Neural progenitor cell (in vitro differentiated cells): ENCODE results near the gene LCA5L. TPM values are rescaled to one million over a fixed set of nuclear protein-coding genes. Genes with fewer than 3 reads are reported as not detected.

ENCODE experiments used
- DNase-seq: peaks from one replicate; pipeline ENCODE4 v3.0.0-alpha.2; 2016; ENCODE audit warnings: low spot score
- H2AFZ ChIP-seq: fragments of 200-600 bp; sonication (generic); replicated peaks from 2 replicates; pipeline ENCODE4 v1.6.1; 2016; ENCODE audit warnings: antibody characterized with exemption
- H3F3A ChIP-seq: fragments of 200-600 bp; sonication (generic); 2 replicates; pipeline ENCODE4 v1.6.1; 2016; ENCODE audit warnings: antibody characterized with exemption, low read depth
- H3K27ac ChIP-seq: fragments of 200-600 bp; sonication (generic); 2 replicates; pipeline ENCODE4 v1.5.1; 2016; ENCODE audit warnings: mild to moderate bottlenecking
- H3K27me3 ChIP-seq: fragments of 200-600 bp; sonication (generic); 2 replicates; pipeline ENCODE4 v1.6.1; 2016; ENCODE audit warnings: mild to moderate bottlenecking, moderate library complexity
- H3K36me3 ChIP-seq: fragments of 200-600 bp; sonication (generic); 2 replicates; pipeline ENCODE4 v1.5.1; 2016
- H3K4me1 ChIP-seq: fragments of 200-600 bp; sonication (generic); 2 replicates; pipeline ENCODE4 v1.6.1; 2016; ENCODE audit warnings: mixed run types
- H3K4me2 ChIP-seq: fragments of 200-600 bp; sonication (generic); 2 replicates; pipeline ENCODE4 v1.6.1; 2016
- H3K4me3 ChIP-seq: fragments of 200-600 bp; sonication (generic); 2 replicates; pipeline ENCODE4 v1.5.1; 2016
- H3K79me2 ChIP-seq: fragments of 200-600 bp; sonication (generic); 2 replicates; pipeline ENCODE4 v1.6.1; 2016; ENCODE audit warnings: low read depth
- H3K9ac ChIP-seq: fragments of 200-600 bp; sonication (generic); 2 replicates; pipeline ENCODE4 v1.6.1; 2016
- H3K9me3 ChIP-seq: fragments of 200-600 bp; sonication (generic); 2 replicates; pipeline ENCODE4 v1.5.1; 2016; ENCODE audit warnings: low read depth
- H4K20me1 ChIP-seq: fragments of 200-600 bp; sonication (generic); 2 replicates; pipeline ENCODE4 v1.6.1; 2016; ENCODE audit warnings: low read depth
- H3K27ac Mint-ChIP-seq: 3 replicates; pipeline ENCODE4 v1.8.0; 2021; ENCODE audit warnings: mixed read lengths
- H3K27me3 Mint-ChIP-seq: 2 replicates; pipeline ENCODE4 v1.8.0; 2022; ENCODE audit warnings: low read depth, mild to moderate bottlenecking, inconsistent platforms, moderate library complexity, mixed read lengths; ENCODE audit not compliant: insufficient read depth
- H3K36me3 Mint-ChIP-seq: 3 replicates; pipeline ENCODE4 v1.8.0; 2021; ENCODE audit warnings: mixed read lengths
- H3K4me1 Mint-ChIP-seq: 3 replicates; pipeline ENCODE4 v1.8.0; 2021; ENCODE audit warnings: mixed read lengths
- H3K4me3 Mint-ChIP-seq: 3 replicates; pipeline ENCODE4 v1.8.0; 2021; ENCODE audit warnings: mild to moderate bottlenecking, moderate library complexity, mixed read lengths
- H3K9me3 Mint-ChIP-seq: 3 replicates; pipeline ENCODE4 v1.8.0; 2020; ENCODE audit warnings: mixed read lengths
- CTCF ChIP-seq: fragments of 200-600 bp; sonication (generic); IDR thresholded peaks from 2 replicates; pipeline ENCODE4 v1.5.1; 2017; ENCODE audit warnings: antibody characterized with exemption, mild to moderate bottlenecking
- EZH2 ChIP-seq: fragments of 200-600 bp; sonication (generic); IDR thresholded peaks from 2 replicates; pipeline ENCODE4 v1.6.1; 2017; ENCODE audit warnings: antibody characterized with exemption, mild to moderate bottlenecking, moderate library complexity
- EZH2phosphoT487 ChIP-seq: fragments of 200-600 bp; sonication (generic); IDR thresholded peaks from 2 replicates; pipeline ENCODE4 v1.6.1; 2017; ENCODE audit warnings: antibody characterized with exemption
- total RNA-seq: library from RNA; depleted of rRNA; stranded (reverse); fragments of >200 nt; gene quantifications from 2 replicates; pipeline ENCODE4 v1.2.3, GENCODE V29; 2015; ENCODE audit warnings: low replicate concordance

The LCA5L gene
- total RNA-seq, 1 donor from 2014 or later: 4.7 TPM

- peaks cover 1% of the 10 kb centered on the region for H3K36me3 Mint-ChIP-seq
- peaks cover 2% of the 10 kb centered on the region for H3K4me1 Mint-ChIP-seq
- Histone ChIP-seq H4K20me1 (no peaks in the 10 kb centered on the region), H3K27me3 (no peaks in the 10 kb centered on the region), H3K4me3 (no peak overlapping the region), H3K36me3 (no peaks in the 10 kb centered on the region), H3K9ac (no peak overlapping the region), H3K27ac (no peak overlapping the region), H3K4me1 (peaks cover 7% of the 10 kb centered on the region), H2AFZ (no peak overlapping the region), H3K79me2 (no peaks in the 10 kb centered on the region), H3K9me3 (no peaks in the 10 kb centered on the region), H3F3A (no peaks in the 10 kb centered on the region), H3K4me2 (no peak overlapping the region)
- H3K27ac Mint-ChIP-seq: no peak overlapping the region
- DNase-seq: no peak
- no peak overlapping the region for H3K4me3 Mint-ChIP-seq
- peaks cover 2% of the 10 kb centered on the region for H3K9me3 Mint-ChIP-seq
- no peaks in the 10 kb centered on the region for H3K27me3 Mint-ChIP-seq
- TF ChIP-seq EZH2phosphoT487 (no peak), CTCF (no peak), EZH2 (no peak)
Measured at GRCh38 chr21:39467746-39468145, 22.2 kb upstream of the LCA5L start.

GRCh38 chr21:39466584-39466983 lies 21.0 kb upstream of the LCA5L start:
- no peak overlapping the region for H3K4me2 ChIP-seq
- H3K4me1 ChIP-seq: no peaks in the 10 kb centered on the region
- no peak overlapping the region for H3K27ac ChIP-seq
- no peak overlapping the region for H2AFZ ChIP-seq
- TF ChIP-seq EZH2phosphoT487 (no peak), CTCF (no peak), EZH2 (no peak)
- H3K36me3 ChIP-seq: no peaks in the 10 kb centered on the region
- Mint-ChIP-seq H3K4me1 (no peaks in the 10 kb centered on the region), H3K36me3 (no peaks in the 10 kb centered on the region), H3K4me3 (no peak overlapping the region), H3K27me3 (no peaks in the 10 kb centered on the region), H3K27ac (no peak overlapping the region), H3K9me3 (peaks cover under 1% of the 10 kb centered on the region)
- no peaks in the 10 kb centered on the region for H4K20me1 ChIP-seq
- no peaks in the 10 kb centered on the region for H3K79me2 ChIP-seq
- H3K9ac ChIP-seq: no peak overlapping the region
- DNase-seq: no peak
- no peak overlapping the region for H3K4me3 ChIP-seq
- no peaks in the 10 kb centered on the region for H3F3A ChIP-seq
- no peaks in the 10 kb centered on the region for H3K27me3 ChIP-seq
- no peaks in the 10 kb centered on the region for H3K9me3 ChIP-seq

- no peaks in the 10 kb centered on the region for H3K9me3 ChIP-seq
- H4K20me1 ChIP-seq: no peaks in the 10 kb centered on the region
- no peak for TF ChIP-seq EZH2
- no peak for TF ChIP-seq CTCF
- TF ChIP-seq EZH2phosphoT487: no peak
- H3K4me2 ChIP-seq: no peak overlapping the region
- Mint-ChIP-seq H3K27me3 (peaks cover 2% of the 10 kb centered on the region), H3K9me3 (no peaks in the 10 kb centered on the region), H3K4me3 (no peak overlapping the region), H3K4me1 (no peaks in the 10 kb centered on the region), H3K27ac (no peak overlapping the region), H3K36me3 (no peaks in the 10 kb centered on the region)
- H3K79me2 ChIP-seq: no peaks in the 10 kb centered on the region
- H3K9ac ChIP-seq: no peak overlapping the region
- no peaks in the 10 kb centered on the region for H3F3A ChIP-seq
- H2AFZ ChIP-seq: no peak overlapping the region
- no peak overlapping the region for H3K27ac ChIP-seq
- DNase-seq: no peak
- H3K4me1 ChIP-seq: no peaks in the 10 kb centered on the region
- H3K27me3 ChIP-seq: no peaks in the 10 kb centered on the region
- H3K36me3 ChIP-seq: no peaks in the 10 kb centered on the region
- H3K4me3 ChIP-seq: no peak overlapping the region
Measured at GRCh38 chr21:39463308-39463707, 17.7 kb upstream of the LCA5L start.

- no peak overlapping the region for H3K4me2 ChIP-seq
- H3K4me1 Mint-ChIP-seq: no peaks in the 10 kb centered on the region
- no peak overlapping the region for H3K27ac ChIP-seq
- H3K79me2 ChIP-seq: no peaks in the 10 kb centered on the region
- H3K9me3 Mint-ChIP-seq: no peaks in the 10 kb centered on the region
- no peaks in the 10 kb centered on the region for H3K27me3 ChIP-seq
- H3F3A ChIP-seq: peaks cover 5% of the 10 kb centered on the region
- H3K9ac ChIP-seq: no peak overlapping the region
- no peaks in the 10 kb centered on the region for H4K20me1 ChIP-seq
- no peaks in the 10 kb centered on the region for H3K9me3 ChIP-seq
- no peaks in the 10 kb centered on the region for H3K4me1 ChIP-seq
- no peak overlapping the region for H3K4me3 Mint-ChIP-seq
- no peak overlapping the region for H2AFZ ChIP-seq
- DNase-seq: no peak
- H3K4me3 ChIP-seq: no peak overlapping the region
- H3K36me3 Mint-ChIP-seq: no peaks in the 10 kb centered on the region
- no peak for TF ChIP-seq EZH2phosphoT487
- no peak for TF ChIP-seq CTCF
- TF ChIP-seq EZH2: no peak
- peaks cover 2% of the 10 kb centered on the region for H3K27me3 Mint-ChIP-seq
- no peaks in the 10 kb centered on the region for H3K36me3 ChIP-seq
- no peak overlapping the region for H3K27ac Mint-ChIP-seq
Measured at GRCh38 chr21:39461419-39461818, 15.8 kb upstream of the LCA5L start.
